GM20431 (cell line): ENCODE results near the gene FBXO48.

Experiments
- in situ Hi-C: fragments of 300-500 bp; cut with MseI, MboI; formaldehyde crosslinking; loops from one replicate; pipeline ENCODE4 v1.15.0; 2020; ENCODE audit warnings: low sequenced_read_pairs; ENCODE audit not compliant: unreplicated experiment

FBXO48 gene

GRCh38 chr2:68417926-68418325 lies 49.2 kb downstream of the FBXO48 start:
- in situ Hi-C loops = no loop called here

- in situ Hi-C loops = no loop called here
Measured at GRCh38 chr2:68416081-68416675, 50.9 kb downstream of the FBXO48 start.

- in situ Hi-C loops = no loop called here
Measured at GRCh38 chr2:68415521-68415920, 51.6 kb downstream of the FBXO48 start.

GRCh38 chr2:68414876-68415275 lies 52.2 kb downstream of the FBXO48 start:
- in situ Hi-C loops = no loop called here

- in situ Hi-C loops = no loop called here
Measured at GRCh38 chr2:68414452-68414851, 52.6 kb downstream of the FBXO48 start.

GRCh38 chr2:68413466-68413865 lies 53.6 kb downstream of the FBXO48 start:
- in situ Hi-C loops = no loop called here

GRCh38 chr2:68412127-68412819 lies 54.8 kb downstream of the FBXO48 start:
- in situ Hi-C loops = no loop called here

GRCh38 chr2:68411397-68412126 lies 55.5 kb downstream of the FBXO48 start:
- in situ Hi-C loops = no loop called here
